ENCODE measurements around the gene CDC14A.

Gene CDC14A

GRCh38 chr1:100499194-100499811 is 147.0 kb downstream of the CDC14A start:
- DNase-seq = no peak

- peak in 2 of 4 experiments; percentile 4 to 12 for DNase-seq
These were observed 149.9 kb downstream of the CDC14A start for GRCh38 chr1:100502052-100502792.

- no peak for DNase-seq
These were observed 153.9 kb downstream of the CDC14A start for GRCh38 chr1:100506217-100506616.

- peak in 3 of 4 experiments; percentile 4 to 35 (median 29) for DNase-seq
These were observed 158.1 kb downstream of the CDC14A start for GRCh38 chr1:100510451-100510850.

- DNase-seq = peak in 3 of 4 experiments; percentile 28 to 36 (median 31)
These were observed 158.8 kb downstream of the CDC14A start for GRCh38 chr1:100511058-100511457.

GRCh38 chr1:100511773-100512172 is 159.5 kb downstream of the CDC14A start:
- DNase-seq = no peak

- no peak for DNase-seq
These were observed 160.6 kb downstream of the CDC14A start for GRCh38 chr1:100512803-100513352.

- no peak for DNase-seq
These were observed 164.6 kb downstream of the CDC14A start for GRCh38 chr1:100516857-100517256.

- DNase-seq = no peak
These were observed 165.2 kb downstream of the CDC14A start for GRCh38 chr1:100517515-100517914.

- no peak for DNase-seq
These were observed 165.7 kb downstream of the CDC14A start for GRCh38 chr1:100518023-100518422.

- DNase-seq = peak; percentile 56 to 81 (median 70)
These were observed 170.8 kb downstream of the CDC14A start for GRCh38 chr1:100523038-100523652.

GRCh38 chr1:100524355-100524754 is 172.0 kb downstream of the CDC14A start:
- no peak for DNase-seq

- no peak for DNase-seq
These were observed 174.6 kb downstream of the CDC14A start for GRCh38 chr1:100526894-100527293.

GRCh38 chr1:100528871-100529270 is 176.6 kb downstream of the CDC14A start:
- DNase-seq = no peak

GRCh38 chr1:100530141-100530540 is 177.8 kb downstream of the CDC14A start:
- no peak for DNase-seq

GRCh38 chr1:100530880-100531487 is 178.7 kb downstream of the CDC14A start:
- DNase-seq = peak; percentile 76 to 89 (median 83)

- peak; percentile 17 to 58 (median 48) for DNase-seq
These were observed 180.3 kb downstream of the CDC14A start for GRCh38 chr1:100532645-100533044.

- peak; percentile 44 to 77 (median 64) for DNase-seq
These were observed 183.0 kb downstream of the CDC14A start for GRCh38 chr1:100535264-100535663.

- DNase-seq = peak; percentile 15 to 65 (median 37)
These were observed 183.7 kb downstream of the CDC14A start for GRCh38 chr1:100536031-100536430.

- DNase-seq = peak in 3 of 4 experiments; percentile 26 to 60 (median 52)
These were observed 186.9 kb downstream of the CDC14A start for GRCh38 chr1:100538913-100539835.

GRCh38 chr1:100539836-100540536 is 187.7 kb downstream of the CDC14A start:
- DNase-seq = peak; percentile 23 to 67 (median 54)
